K562 (cell line): ENCODE measurements around the gene ANO10. TPM values are rescaled to one million over a fixed set of nuclear protein-coding genes. Genes with fewer than 3 reads are reported as not detected.

Source experiments
- ATAC-seq: fragments of 200-7000 bp; cut with Tn5 transposase; 3 replicates; pipeline ENCODE4 v1.9.1; 2020; ENCODE audit warnings: moderate library complexity
- BruUV-seq: library from RNA; stranded (reverse); fragments of 400-500 nt; replicated peaks from 2 replicates; lab custom pipeline; 2021; lab: Mats Ljungman, UMichigan
- CTCF ChIA-PET: fragments of 300-600 bp; formaldehyde crosslinking; extraction: SDS; loops from one replicate; lab custom pipeline; 2021; ENCODE audit warnings: low intra/inter-chr PET ratio; lab: Yijun Ruan, JAX
- POLR2A ChIA-PET: fragments of 300-600, 350-650 bp; sonication (Branson Sonifier 250); formaldehyde crosslinking; extraction: SDS; loops from one replicate; lab custom pipeline; 2021; ENCODE audit warnings: antibody characterized with exemption, inconsistent platforms; lab: Yijun Ruan, JAX
- DNase-seq, 4 experiments: peaks; one replicate each; pipeline versions ENCODE4 v3.0.0 to v3.0.0-alpha.2; 2011 to 2018; ENCODE audit warnings: low spot score in 3 of 4, mixed read lengths in 3 of 4; ENCODE audit errors: extremely low read depth in 1 of 4
- FAIRE-seq: peaks from 2 replicates; lab custom pipeline; 2011; peaks lifted over from hg19 to GRCh38; lab: Jason Lieb, UNC
- H2AFZ ChIP-seq: 2 replicates; pipeline ENCODE4 v1.6.0; 2011; ENCODE audit warnings: low read depth, low read length, control low read depth, inconsistent platforms
- H3K27ac ChIP-seq: fragments of 200-600 bp; 3 replicates; pipeline ENCODE4 v1.8.0; 2011; ENCODE audit warnings: low read depth, mild to moderate bottlenecking, control low read depth, inconsistent platforms, low read length, moderate library complexity, mixed read lengths; ENCODE audit errors: extremely low read depth
- H3K27me3 ChIP-seq, 2 experiments: fragments of 300-600 bp in 1 of 2; 2 replicates in 1 of 2; 3 replicates in 1 of 2; pipeline versions ENCODE4 v1.6.0 to v1.8.0; 2011; ENCODE audit warnings: inconsistent platforms in 2 of 2, low read length in 2 of 2, mild to moderate bottlenecking in 1 of 2, mixed read lengths in 1 of 2, moderate library complexity in 1 of 2; ENCODE audit not compliant: control insufficient read depth in 2 of 2, insufficient read depth in 2 of 2
- H3K36me3 ChIP-seq: fragments of 300-600 bp; 3 replicates; pipeline ENCODE4 v1.8.0; 2011; ENCODE audit warnings: mild to moderate bottlenecking, low read length, inconsistent platforms; ENCODE audit not compliant: control insufficient read depth, insufficient read depth
- H3K4me1 ChIP-seq, 2 experiments: fragments of 200-600 bp in 1 of 2; replicated peaks in 1 of 2; 2 replicates in 1 of 2; 3 replicates in 1 of 2; pipeline versions ENCODE4 v1.5.1 to v1.8.0; 2011; ENCODE audit warnings: inconsistent platforms in 2 of 2, low read length in 2 of 2, mild to moderate bottlenecking in 1 of 2, mixed read lengths in 1 of 2, moderate library complexity in 1 of 2; ENCODE audit not compliant: control insufficient read depth in 2 of 2, insufficient read depth in 2 of 2
- H3K4me2 ChIP-seq: 2 replicates; pipeline ENCODE4 v1.6.1; 2011; ENCODE audit warnings: low read length, control low read depth, inconsistent platforms, mixed read lengths; ENCODE audit not compliant: insufficient read depth
- H3K4me3 ChIP-seq: fragments of 200-600 bp; sonication (generic), shearing (Covaris generic); 2 replicates; pipeline ENCODE4 v1.5.1; 2016; ENCODE audit warnings: control low read depth, inconsistent platforms
- H3K79me2 ChIP-seq: fragments of 200-600 bp; 3 replicates; pipeline ENCODE4 v1.8.0; 2011; ENCODE audit warnings: low read length, inconsistent platforms; ENCODE audit not compliant: control insufficient read depth, insufficient read depth
- H3K9ac ChIP-seq, 2 experiments: 2 replicates each; pipeline versions ENCODE4 v1.6.0 to v1.6.1; 2011; ENCODE audit warnings: low read depth in 2 of 2, low read length in 2 of 2, control low read depth in 1 of 2, inconsistent platforms in 1 of 2, mild to moderate bottlenecking in 1 of 2, mixed read lengths in 1 of 2; ENCODE audit not compliant: insufficient read depth in 1 of 2
- H3K9me1 ChIP-seq: one replicate; pipeline ENCODE4 v1.6.0; 2011; ENCODE audit warnings: inconsistent platforms, mild to moderate bottlenecking, low read length, moderate library complexity; ENCODE audit not compliant: control insufficient read depth, insufficient read depth
- H3K9me3 ChIP-seq: replicated peaks from 2 replicates; pipeline ENCODE4 v1.5.1; 2011; ENCODE audit warnings: low read depth, low read length, inconsistent platforms; ENCODE audit not compliant: control insufficient read depth, insufficient read depth
- H4K20me1 ChIP-seq: replicated peaks from 2 replicates; pipeline ENCODE4 v1.6.1; 2011; ENCODE audit warnings: low read length, inconsistent platforms, mixed read lengths; ENCODE audit not compliant: control insufficient read depth, insufficient read depth
- ATF1 ChIP-seq, 2 experiments: fragments of 450-650 bp in 1 of 2; IDR thresholded peaks; 2 replicates each; pipeline ENCODE4 v1.6.1; 2016; ENCODE audit warnings: missing compliant biosample characterization in 1 of 2, missing genetic modification characterization in 1 of 2
- BRD9 ChIP-seq: fragments of 450-650 bp; IDR thresholded peaks from 2 replicates; pipeline ENCODE4 v1.6.1; 2018; ENCODE audit warnings: low read depth; ENCODE audit not compliant: partially characterized antibody
- EHMT2 ChIP-seq: fragments of 450-650 bp; IDR thresholded peaks from 2 replicates; pipeline ENCODE4 v1.6.1; 2018; ENCODE audit warnings: antibody characterized with exemption
- FOXJ2 ChIP-seq: fragments of 200-800 bp; sonication (Bioruptor generic); IDR thresholded peaks from 2 replicates; pipeline ENCODE4 v1.6.1; 2016; ENCODE audit warnings: missing genetic modification characterization, missing compliant biosample characterization
- NBN ChIP-seq: fragments of 450-650 bp; IDR thresholded peaks from 2 replicates; pipeline ENCODE4 v1.6.1; 2016; ENCODE audit warnings: low read depth, mild to moderate bottlenecking
- NCOA6 ChIP-seq: fragments of 450-650 bp; IDR thresholded peaks from 2 replicates; pipeline ENCODE4 v1.6.1; 2017; ENCODE audit warnings: mild to moderate bottlenecking
- NONO ChIP-seq, 2 experiments: fragments of 200-400 bp in 1 of 2; fragments of 450-650 bp in 1 of 2; formaldehyde crosslinking in 1 of 2; IDR thresholded peaks; 2 replicates each; pipeline ENCODE4 v1.6.1; 2017; ENCODE audit warnings: low read depth in 2 of 2, mild to moderate bottlenecking in 2 of 2, moderate library complexity in 2 of 2, low read length in 1 of 2
- POLR3A ChIP-seq: IDR thresholded peaks from 2 replicates; pipeline ENCODE4 v1.6.1; 2011; ENCODE audit warnings: borderline replicate concordance, mild to moderate bottlenecking, moderate library complexity; ENCODE audit not compliant: insufficient read length, insufficient read depth; ENCODE audit errors: extremely low read depth
- RB1 ChIP-seq: fragments of 450-650 bp; IDR thresholded peaks from 2 replicates; pipeline ENCODE4 v1.6.1; 2017; ENCODE audit warnings: low read depth, mild to moderate bottlenecking
- SOX6 ChIP-seq: fragments of 450-650 bp; IDR thresholded peaks from 2 replicates; pipeline ENCODE4 v1.6.1; 2014; ENCODE audit warnings: mild to moderate bottlenecking
- ZBED1 ChIP-seq: IDR thresholded peaks from 2 replicates; pipeline ENCODE4 v1.6.1; 2014
- ZNF354B ChIP-seq: fragments of 250-450 bp; sonication (Bioruptor Pico); IDR thresholded peaks from 2 replicates; pipeline ENCODE4 v1.4.0; 2020
- WGBS: fragments of 100-300 bp; shearing (Covaris generic); methylation state at CpG from one replicate; pipeline ENCODE4 v1.1.6; 2016; ENCODE audit warnings: low coverage, mixed read lengths; ENCODE audit not compliant: insufficient coverage; ENCODE audit errors: missing lambda C conversion rate; 5-methylcytosine and 5-hydroxymethylcytosine counted together
- in situ Hi-C: fragments of 300-500 bp; cut with MboI; formaldehyde crosslinking; loops from 4 replicates; pipeline ENCODE4 v1.15.0; 2018; ENCODE audit warnings: inconsistent platforms, mixed read lengths
- intact Hi-C: fragments of 100-400 bp; cut with micrococcal nuclease; formaldehyde crosslinking; loops from 2 replicates; pipeline ENCODE4 v1.14.2; 2022
- polyA plus RNA-seq, 8 experiments: library from polyadenylated mRNA; depleted of rRNA in 4 of 8; stranded (reverse) in 5 of 8; unstranded in 3 of 8; fragments of >200 nt; fragmentation: Nextera tagmentation in 2 of 8; fragmentation: Illumina TruSeq in 1 of 8; extraction: Ambion mirVana in 2 of 8; extraction: Trizol in 1 of 8; gene quantifications; 2 replicates each; pipeline versions ENCODE4 v1.2.1 to v1.2.3, GENCODE V29; 2011 to 2014; ENCODE audit warnings: inconsistent platforms in 1 of 8, missing spikeins in 1 of 8
- total RNA-seq, 7 experiments: library from RNA; depleted of rRNA in 6 of 7; stranded (reverse); fragments of >200 nt in 6 of 7; fragmentation: Illumina TruSeq in 2 of 7; extraction: Trizol in 2 of 7; gene quantifications; 2 replicates each; pipeline versions ENCODE4 v1.2.1 to v1.2.3, GENCODE V29; 2011 to 2021; ENCODE audit warnings: low replicate concordance in 1 of 7
- TF ChIP-seq, protein P1 (sequence below): sonication (generic); formaldehyde crosslinking; IDR thresholded peaks from 2 replicates; pipeline ENCODE4 v1.8.1; 2023; ENCODE audit warnings: missing genetic modification reagents, mild to moderate bottlenecking, borderline replicate concordance
- TF ChIP-seq, protein P2 (sequence below): sonication (generic); formaldehyde crosslinking; IDR thresholded peaks from 2 replicates; pipeline ENCODE4 v1.8.1; 2023; ENCODE audit warnings: mild to moderate bottlenecking, missing genetic modification reagents
- TF ChIP-seq, protein P3 (sequence below): sonication (generic); formaldehyde crosslinking; IDR thresholded peaks from 2 replicates; pipeline ENCODE4 v1.8.1; 2023; ENCODE audit warnings: mild to moderate bottlenecking, missing genetic modification reagents

The ANO10 gene
- total and polyA plus RNA-seq, 9 of the 15 experiments (the other 6 are each of a cell fraction or from before 2014, with no cell fraction given) = 6.4 to 46.0 (median 32.3) TPM

DNA sequence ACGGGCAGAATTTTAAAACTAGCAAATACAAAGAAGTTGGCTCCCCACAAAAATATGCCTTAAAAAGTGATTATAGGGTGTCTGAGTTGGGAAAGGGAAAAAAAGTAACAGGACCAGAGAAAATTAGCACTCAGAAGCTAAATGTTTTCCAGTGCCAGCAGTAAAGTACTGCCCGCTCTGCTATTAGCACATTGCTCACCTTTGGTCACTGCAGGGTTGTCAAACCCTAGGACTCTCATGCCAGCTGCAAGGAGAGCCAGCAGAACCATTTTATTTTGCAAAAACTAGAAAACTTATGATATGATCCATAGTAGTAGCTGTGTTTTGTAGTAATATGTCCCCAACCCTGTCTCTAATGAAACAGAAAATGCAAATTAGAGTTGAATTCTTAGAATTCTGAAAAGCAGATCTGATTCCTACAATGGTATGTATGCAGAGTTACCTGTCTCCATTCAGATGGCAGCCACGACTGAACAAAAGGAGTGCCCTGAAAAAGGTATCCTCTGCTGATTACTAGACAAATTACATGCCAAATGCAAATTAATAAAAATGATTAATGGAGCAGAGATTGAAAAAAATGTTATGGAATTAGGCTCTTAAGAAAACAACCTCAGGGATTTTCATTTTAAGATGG lies 185.2 kb downstream of the ANO10 start:
- peaks cover 4% of the 10 kb centered on the region; the same call in 1 of the 3 replicates for H3K36me3 ChIP-seq
- no TSS peak for BruUV-seq
- H3K4me3 ChIP-seq = no peak overlapping the region
- TF ChIP-seq, protein P1, sequence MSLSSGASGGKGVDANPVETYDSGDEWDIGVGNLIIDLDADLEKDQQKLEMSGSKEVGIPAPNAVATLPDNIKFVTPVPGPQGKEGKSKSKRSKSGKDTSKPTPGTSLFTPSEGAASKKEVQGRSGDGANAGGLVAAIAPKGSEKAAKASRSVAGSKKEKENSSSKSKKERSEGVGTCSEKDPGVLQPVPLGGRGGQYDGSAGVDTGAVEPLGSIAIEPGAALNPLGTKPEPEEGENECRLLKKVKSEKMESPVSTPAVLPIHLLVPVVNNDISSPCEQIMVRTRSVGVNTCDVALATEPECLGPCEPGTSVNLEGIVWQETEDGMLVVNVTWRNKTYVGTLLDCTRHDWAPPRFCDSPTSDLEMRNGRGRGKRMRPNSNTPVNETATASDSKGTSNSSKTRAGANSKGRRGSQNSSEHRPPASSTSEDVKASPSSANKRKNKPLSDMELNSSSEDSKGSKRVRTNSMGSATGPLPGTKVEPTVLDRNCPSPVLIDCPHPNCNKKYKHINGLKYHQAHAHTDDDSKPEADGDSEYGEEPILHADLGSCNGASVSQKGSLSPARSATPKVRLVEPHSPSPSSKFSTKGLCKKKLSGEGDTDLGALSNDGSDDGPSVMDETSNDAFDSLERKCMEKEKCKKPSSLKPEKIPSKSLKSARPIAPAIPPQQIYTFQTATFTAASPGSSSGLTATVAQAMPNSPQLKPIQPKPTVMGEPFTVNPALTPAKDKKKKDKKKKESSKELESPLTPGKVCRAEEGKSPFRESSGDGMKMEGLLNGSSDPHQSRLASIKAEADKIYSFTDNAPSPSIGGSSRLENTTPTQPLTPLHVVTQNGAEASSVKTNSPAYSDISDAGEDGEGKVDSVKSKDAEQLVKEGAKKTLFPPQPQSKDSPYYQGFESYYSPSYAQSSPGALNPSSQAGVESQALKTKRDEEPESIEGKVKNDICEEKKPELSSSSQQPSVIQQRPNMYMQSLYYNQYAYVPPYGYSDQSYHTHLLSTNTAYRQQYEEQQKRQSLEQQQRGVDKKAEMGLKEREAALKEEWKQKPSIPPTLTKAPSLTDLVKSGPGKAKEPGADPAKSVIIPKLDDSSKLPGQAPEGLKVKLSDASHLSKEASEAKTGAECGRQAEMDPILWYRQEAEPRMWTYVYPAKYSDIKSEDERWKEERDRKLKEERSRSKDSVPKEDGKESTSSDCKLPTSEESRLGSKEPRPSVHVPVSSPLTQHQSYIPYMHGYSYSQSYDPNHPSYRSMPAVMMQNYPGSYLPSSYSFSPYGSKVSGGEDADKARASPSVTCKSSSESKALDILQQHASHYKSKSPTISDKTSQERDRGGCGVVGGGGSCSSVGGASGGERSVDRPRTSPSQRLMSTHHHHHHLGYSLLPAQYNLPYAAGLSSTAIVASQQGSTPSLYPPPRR (CRISPR knock-in tag) = no peak
- TF ChIP-seq, protein P2, sequence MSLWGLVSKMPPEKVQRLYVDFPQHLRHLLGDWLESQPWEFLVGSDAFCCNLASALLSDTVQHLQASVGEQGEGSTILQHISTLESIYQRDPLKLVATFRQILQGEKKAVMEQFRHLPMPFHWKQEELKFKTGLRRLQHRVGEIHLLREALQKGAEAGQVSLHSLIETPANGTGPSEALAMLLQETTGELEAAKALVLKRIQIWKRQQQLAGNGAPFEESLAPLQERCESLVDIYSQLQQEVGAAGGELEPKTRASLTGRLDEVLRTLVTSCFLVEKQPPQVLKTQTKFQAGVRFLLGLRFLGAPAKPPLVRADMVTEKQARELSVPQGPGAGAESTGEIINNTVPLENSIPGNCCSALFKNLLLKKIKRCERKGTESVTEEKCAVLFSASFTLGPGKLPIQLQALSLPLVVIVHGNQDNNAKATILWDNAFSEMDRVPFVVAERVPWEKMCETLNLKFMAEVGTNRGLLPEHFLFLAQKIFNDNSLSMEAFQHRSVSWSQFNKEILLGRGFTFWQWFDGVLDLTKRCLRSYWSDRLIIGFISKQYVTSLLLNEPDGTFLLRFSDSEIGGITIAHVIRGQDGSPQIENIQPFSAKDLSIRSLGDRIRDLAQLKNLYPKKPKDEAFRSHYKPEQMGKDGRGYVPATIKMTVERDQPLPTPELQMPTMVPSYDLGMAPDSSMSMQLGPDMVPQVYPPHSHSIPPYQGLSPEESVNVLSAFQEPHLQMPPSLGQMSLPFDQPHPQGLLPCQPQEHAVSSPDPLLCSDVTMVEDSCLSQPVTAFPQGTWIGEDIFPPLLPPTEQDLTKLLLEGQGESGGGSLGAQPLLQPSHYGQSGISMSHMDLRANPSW (CRISPR knock-in tag) = no peak
- TF ChIP-seq SOX6 = no peak
- TF ChIP-seq ZBED1 = no peak
- TF ChIP-seq NONO (IDR thresholded peaks at IDR 0.05; ENCODE audit: low read depth in 2 of 2, low read length in 1 of 2) = no peak
- no peak for TF ChIP-seq BRD9
- no peak for TF ChIP-seq RB1
- no peak for TF ChIP-seq NCOA6
- TF ChIP-seq FOXJ2 (tag) = no peak
- no peak for TF ChIP-seq POLR3A
- TF ChIP-seq NBN = no peak
- TF ChIP-seq, protein P3, sequence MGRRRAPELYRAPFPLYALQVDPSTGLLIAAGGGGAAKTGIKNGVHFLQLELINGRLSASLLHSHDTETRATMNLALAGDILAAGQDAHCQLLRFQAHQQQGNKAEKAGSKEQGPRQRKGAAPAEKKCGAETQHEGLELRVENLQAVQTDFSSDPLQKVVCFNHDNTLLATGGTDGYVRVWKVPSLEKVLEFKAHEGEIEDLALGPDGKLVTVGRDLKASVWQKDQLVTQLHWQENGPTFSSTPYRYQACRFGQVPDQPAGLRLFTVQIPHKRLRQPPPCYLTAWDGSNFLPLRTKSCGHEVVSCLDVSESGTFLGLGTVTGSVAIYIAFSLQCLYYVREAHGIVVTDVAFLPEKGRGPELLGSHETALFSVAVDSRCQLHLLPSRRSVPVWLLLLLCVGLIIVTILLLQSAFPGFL (CRISPR knock-in tag) = no peak
- no peak for TF ChIP-seq ATF1 (CRISPR knock-in tag; IDR thresholded peaks at IDR 0.05)
- no peak for TF ChIP-seq ATF1 (tag; IDR thresholded peaks at IDR 0.05)
- no peak for TF ChIP-seq EHMT2
- no peak for TF ChIP-seq ZNF354B
- ATAC-seq (no peak), DNase-seq (no peak), FAIRE-seq (no peak)
- WGBS = 60% methylated on average over 3 of the region's 3 CpGs
- H3K4me1 ChIP-seq = no peaks in the 10 kb centered on the region
- no peak overlapping the region for H2AFZ ChIP-seq
- ChIA-PET CTCF (no interaction called here), POLR2A (interaction anchor here (0.6 kb wide), 1 partner anchor 601 kb away, joined by 3 read pairs; no protein-coding TSS in a partner anchor)
- no peaks in the 10 kb centered on the region for H3K9me1 ChIP-seq
- no peaks in the 10 kb centered on the region for H4K20me1 ChIP-seq
- H3K27ac ChIP-seq = no peak overlapping the region
- intact Hi-C loops = no loop called here
- H3K79me2 ChIP-seq = no peaks in the 10 kb centered on the region
- no peaks in the 10 kb centered on the region for H3K27me3 ChIP-seq
- in situ Hi-C loops = no loop called here
- no peaks in the 10 kb centered on the region for H3K9me3 ChIP-seq
- no peak overlapping the region for H3K4me2 ChIP-seq
- H3K9ac ChIP-seq = no peak overlapping the region
